ENCODE results near the gene TNIK.

DNA sequence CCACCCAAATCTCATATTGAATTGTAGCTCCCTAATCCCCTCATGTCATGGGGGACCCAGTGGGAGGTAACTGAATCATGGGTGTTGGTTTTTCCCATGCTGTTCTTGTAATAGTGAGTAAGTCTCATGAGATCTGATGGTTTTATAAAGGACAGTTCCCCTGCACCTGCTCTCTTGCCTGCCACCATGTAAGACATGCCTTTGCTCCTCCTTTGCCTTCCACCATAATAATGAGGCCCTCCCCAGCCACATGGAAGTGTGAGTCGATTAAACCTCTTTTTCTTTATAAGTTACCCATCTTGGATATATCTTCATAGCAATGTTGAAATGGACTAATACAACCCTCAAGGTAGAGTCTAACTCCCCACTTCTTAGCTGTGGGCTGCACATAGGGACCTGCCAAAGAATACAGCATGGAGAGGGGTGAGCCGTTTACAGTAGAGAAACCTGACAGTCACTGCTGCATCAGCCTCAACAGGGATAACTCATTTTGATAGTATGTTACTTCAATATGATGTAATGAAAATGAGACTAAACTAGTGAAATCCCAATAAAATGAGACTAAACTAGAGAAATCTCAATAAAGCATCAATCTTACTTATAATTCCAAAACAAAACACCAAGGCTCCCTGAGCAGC, 117.3 kb downstream of the TNIK start:
- TF ChIP-seq CTCF (IDR thresholded peaks at IDR 0.05) (no peak), POLR2AphosphoS5 (IDR thresholded peaks at IDR 0.05) (no peak)

Data from stomach (tissue), 4 donors.